Heart right ventricle (tissue), 16 donors: ENCODE results near the gene TTLL12. TPM values are rescaled to one million over a fixed set of nuclear protein-coding genes. Genes with fewer than 3 reads are reported as not detected.

Experiments used
- ATAC-seq, 8 donors: fragments of 200-7000 bp; cut with Tn5 transposase; one replicate each; pipeline ENCODE4 v1.9.1; 2020; ENCODE audit warnings: mild to moderate bottlenecking in 8 of 8, moderate library complexity in 8 of 8, moderate number of reproducible peaks in 1 of 8
- DNase-seq, 2 donors: peaks; one replicate each; pipeline ENCODE4 v3.0.0-alpha.2; 2020
- H3K27ac ChIP-seq, 10 donors: fragments of 200-600 bp; sonication (generic) in 2 of 10; one replicate each; pipeline versions ENCODE4 v1.5.0 to v1.8.0; 2020 to 2022; ENCODE audit warnings: mild to moderate bottlenecking in 3 of 10
- H3K27me3 ChIP-seq, 7 donors: fragments of 200-600 bp; one replicate each; pipeline ENCODE4 v1.8.0; 2021 to 2022; ENCODE audit warnings: mild to moderate bottlenecking in 2 of 7
- H3K36me3 ChIP-seq, 9 donors: fragments of 200-600 bp; sonication (generic) in 1 of 9; one replicate each; pipeline versions ENCODE4 v1.5.0 to v1.8.0; 2020 to 2022; ENCODE audit warnings: mild to moderate bottlenecking in 2 of 9
- H3K4me1 ChIP-seq, 9 donors: fragments of 200-600 bp; sonication (generic) in 1 of 9; one replicate each; pipeline versions ENCODE4 v1.5.0 to v1.8.0; 2020 to 2022; ENCODE audit warnings: mild to moderate bottlenecking in 4 of 9
- H3K4me3 ChIP-seq, 10 donors: fragments of 200-600 bp; sonication (generic) in 2 of 10; one replicate each; pipeline versions ENCODE4 v1.5.0 to v1.8.0; 2020 to 2022; ENCODE audit warnings: mild to moderate bottlenecking in 7 of 10, moderate library complexity in 2 of 10
- H3K9me3 ChIP-seq, 11 donors: fragments of 200-600 bp in 10 of 11; sonication (generic) in 2 of 11; one replicate each; pipeline versions ENCODE4 v1.5.0 to v1.8.0; 2013 to 2022; ENCODE audit warnings: mild to moderate bottlenecking in 2 of 11, control low read depth in 1 of 11, moderate library complexity in 1 of 11
- WGBS, 2 donors: extraction: QIAGEN DNeasy Blood & Tissue Kit; methylation state at CpG; one replicate each; pipeline ENCODE4 v1.1.7; 2013; ENCODE audit warnings: inconsistent platforms in 1 of 2; 5-methylcytosine and 5-hydroxymethylcytosine counted together
- intact Hi-C, 10 donors: fragments of 100-400 bp; cut with DNase I; formaldehyde crosslinking; loops; one replicate each; pipeline versions ENCODE4 v1.11.1 to v1.14.2; 2022
- polyA plus RNA-seq, 2 donors: library from polyadenylated mRNA; stranded (reverse); fragments of 200-250 nt; gene quantifications; one replicate each; pipeline ENCODE4 v1.2.3, GENCODE V29; 2013
- total RNA-seq, 10 donors: library from RNA; stranded (reverse); fragmentation: NEBNext Ultra II Directional in 3 of 10; extraction: Animal tissue kit (Norgen Biotek cat#: 25700) in 3 of 10; gene quantifications; one replicate each; pipeline versions ENCODE4 v1.2.1 to v1.2.4, GENCODE V29; 2021 to 2023
- TF ChIP-seq, protein P1 (sequence below), 9 donors: fragments of 200-600 bp; sonication (generic) in 2 of 9; IDR thresholded peaks; one replicate each; pipeline versions ENCODE4 v1.5.0 to v1.8.0; 2021 to 2022; ENCODE audit warnings: antibody characterized with exemption in 9 of 9, mild to moderate bottlenecking in 5 of 9, moderate library complexity in 1 of 9
- donor health status: Arrhythmogenic right ventricular cardiomyopathy.
- donor health status: ischemic (EF 13 %, LVEDD 7.1; RV severe dilation, severe dysfunction).
- donor health status: healthy with polysubstance abuse.
- donor health status: DM: no; HTN: yes; CAD: no.
- donor health status: DM: no; HTN: no; CAD: no.
- donor health status: ischemic (EF 25% LVEDD 6.9; RV normal size, moderate dysfunction).
- donor health status: ischemic (EF 25% LVEDD 5.7; RV mildly dilated, moderate dysfunction).
- donor health status: healthy.
- donor health status: DM: yes; HTN: yes; CAD: no.
- donor health status: Ischemic cardiomyopathy.
- donor health status: ischemic (EF 35%, LVEDD 5.7; RV mildly dilated, moderate dysfunction).
- donor health status: nonischemic (EF 11% LVEDD 7.7; RV severe dilation, severe dysfunction).
- donor health status: DM: yes; HTN: yes; CAD: no.
- donor health status: PGD.
- donor health status: ischemic (EF 29% LVEDD 5.4; RV normal size, mild dysfunction).
- donor health status: nonischemic (EF 23%, LVEDD 6.1; RV moderate dilation, normal function).

The TTLL12 gene
- total and polyA plus RNA-seq, 12 donors, result 8.0 to 18.9 (median 9.6) TPM

DNA sequence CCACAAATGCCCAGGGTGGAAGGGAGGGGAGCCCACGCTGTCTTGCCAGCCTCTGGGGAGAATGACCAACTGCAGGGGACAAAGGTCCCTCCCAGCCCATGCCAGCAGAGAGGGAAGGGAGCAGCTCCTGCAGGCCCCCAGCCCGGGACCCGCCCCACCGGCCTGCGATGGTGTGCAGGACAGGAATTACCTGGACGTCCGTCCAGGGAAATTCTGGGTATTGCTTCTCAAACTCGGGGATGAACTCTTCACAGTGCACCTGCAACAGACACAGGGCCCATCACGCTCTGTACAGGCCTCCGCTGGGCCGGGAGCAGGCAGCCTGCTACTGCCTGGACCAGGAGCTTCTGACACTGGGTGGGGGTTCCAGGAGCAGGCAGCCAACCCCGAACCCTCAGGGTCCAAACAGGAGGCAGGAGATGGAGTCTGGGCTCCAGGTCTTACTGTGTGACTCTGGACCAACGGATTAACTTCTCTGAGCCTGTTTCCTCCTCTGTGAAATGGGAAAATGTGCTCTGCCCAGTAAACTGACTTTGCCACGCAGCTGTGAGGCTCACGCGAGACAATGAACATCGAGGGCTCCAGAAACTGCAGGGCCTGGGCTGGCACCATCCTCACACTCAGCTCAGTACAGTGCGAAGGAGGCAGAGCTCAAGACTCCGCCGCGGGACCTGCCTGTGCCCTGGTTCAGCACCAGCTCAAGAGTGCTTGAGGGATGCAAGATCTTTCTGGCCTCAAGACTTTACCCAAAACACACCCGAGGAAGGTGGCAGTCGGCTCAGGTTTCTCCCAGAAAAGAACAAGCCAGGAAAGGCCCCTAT, 17.4 kb downstream of the TTLL12 start:
- no peak overlapping the region for H3K27ac ChIP-seq
- TF ChIP-seq, protein P1, sequence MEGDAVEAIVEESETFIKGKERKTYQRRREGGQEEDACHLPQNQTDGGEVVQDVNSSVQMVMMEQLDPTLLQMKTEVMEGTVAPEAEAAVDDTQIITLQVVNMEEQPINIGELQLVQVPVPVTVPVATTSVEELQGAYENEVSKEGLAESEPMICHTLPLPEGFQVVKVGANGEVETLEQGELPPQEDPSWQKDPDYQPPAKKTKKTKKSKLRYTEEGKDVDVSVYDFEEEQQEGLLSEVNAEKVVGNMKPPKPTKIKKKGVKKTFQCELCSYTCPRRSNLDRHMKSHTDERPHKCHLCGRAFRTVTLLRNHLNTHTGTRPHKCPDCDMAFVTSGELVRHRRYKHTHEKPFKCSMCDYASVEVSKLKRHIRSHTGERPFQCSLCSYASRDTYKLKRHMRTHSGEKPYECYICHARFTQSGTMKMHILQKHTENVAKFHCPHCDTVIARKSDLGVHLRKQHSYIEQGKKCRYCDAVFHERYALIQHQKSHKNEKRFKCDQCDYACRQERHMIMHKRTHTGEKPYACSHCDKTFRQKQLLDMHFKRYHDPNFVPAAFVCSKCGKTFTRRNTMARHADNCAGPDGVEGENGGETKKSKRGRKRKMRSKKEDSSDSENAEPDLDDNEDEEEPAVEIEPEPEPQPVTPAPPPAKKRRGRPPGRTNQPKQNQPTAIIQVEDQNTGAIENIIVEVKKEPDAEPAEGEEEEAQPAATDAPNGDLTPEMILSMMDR (IDR thresholded peaks at IDR 0.05), result no peak
- intact Hi-C loops, result no loop called here
- H3K4me3 ChIP-seq, result no peak overlapping the region
- peaks cover 0 to 8% (median 3%) of the 10 kb centered on the region in 9 donors for H3K4me1 ChIP-seq
- no peak for ATAC-seq
- H3K9me3 ChIP-seq, result no peaks in the 10 kb centered on the region
- H3K27me3 ChIP-seq, result no peaks in the 10 kb centered on the region
- DNase-seq, result no peak
- WGBS, 2 donors, result 93 to 94% methylated on average over 23 of the region's 23 CpGs
- peaks cover 0 to 67% (median 19%) of the 10 kb centered on the region in 9 donors for H3K36me3 ChIP-seq

DNA sequence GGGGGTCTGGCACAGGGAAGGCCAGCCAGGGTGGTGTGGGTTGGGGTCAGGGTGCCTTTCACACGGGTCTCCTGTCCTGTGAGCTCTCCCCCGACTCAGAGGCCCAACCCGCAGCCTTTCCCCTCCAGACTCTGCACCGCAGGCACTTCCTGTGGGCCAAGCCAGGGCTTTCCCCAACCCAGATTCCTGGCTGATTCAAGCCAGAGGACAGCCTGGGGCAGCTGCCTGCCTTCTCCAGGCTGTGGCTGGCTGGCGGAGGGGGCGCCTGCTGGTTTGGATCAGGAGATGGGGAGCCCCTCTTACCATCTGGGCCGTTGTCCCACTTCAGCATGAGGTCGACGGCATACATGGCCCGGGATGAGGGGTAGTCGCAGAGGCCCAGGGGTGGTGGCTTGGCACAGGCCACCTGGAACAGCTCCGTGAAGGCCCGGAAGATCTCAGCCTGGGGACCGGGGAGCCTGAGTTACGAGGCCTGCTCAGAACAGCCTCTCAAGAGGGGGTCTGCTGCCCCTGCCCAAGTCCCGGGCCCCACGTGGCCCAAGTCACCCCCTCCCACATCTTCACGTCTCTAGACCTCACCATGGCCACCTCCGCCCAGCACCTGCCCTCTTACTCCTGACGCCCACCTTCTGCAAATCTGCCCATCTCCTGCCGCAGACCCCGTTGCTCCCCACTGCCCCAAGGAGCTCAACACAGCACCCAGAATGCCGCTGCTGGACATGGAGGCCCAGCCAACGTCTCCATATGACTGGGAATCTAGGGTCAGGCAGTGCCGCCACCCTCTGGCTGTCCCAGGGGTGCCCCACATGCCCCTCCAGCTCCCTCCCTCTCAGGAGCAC, 18.2 kb downstream of the TTLL12 start:
- H3K9me3 ChIP-seq, result no peaks in the 10 kb centered on the region
- H3K36me3 ChIP-seq, result peaks cover 0 to 59% (median 11%) of the 10 kb centered on the region in 9 donors
- intact Hi-C loops, result no loop called here
- no peak for DNase-seq
- 86 to 88% methylated on average over 25 of the region's 25 CpGs for WGBS, 2 donors
- H3K27ac ChIP-seq, result peak overlapping the region in 3 of 10 donors; percentile 1 to 31 (median 12)
- no peaks in the 10 kb centered on the region for H3K27me3 ChIP-seq
- peak in 3 of 8 donors; percentile 5 to 43 (median 18) for ATAC-seq
- TF ChIP-seq, protein P1 (IDR thresholded peaks at IDR 0.05), result no peak
- peaks cover 0 to 14% (median 9%) of the 10 kb centered on the region in 9 donors for H3K4me1 ChIP-seq
- no peak overlapping the region for H3K4me3 ChIP-seq

DNA sequence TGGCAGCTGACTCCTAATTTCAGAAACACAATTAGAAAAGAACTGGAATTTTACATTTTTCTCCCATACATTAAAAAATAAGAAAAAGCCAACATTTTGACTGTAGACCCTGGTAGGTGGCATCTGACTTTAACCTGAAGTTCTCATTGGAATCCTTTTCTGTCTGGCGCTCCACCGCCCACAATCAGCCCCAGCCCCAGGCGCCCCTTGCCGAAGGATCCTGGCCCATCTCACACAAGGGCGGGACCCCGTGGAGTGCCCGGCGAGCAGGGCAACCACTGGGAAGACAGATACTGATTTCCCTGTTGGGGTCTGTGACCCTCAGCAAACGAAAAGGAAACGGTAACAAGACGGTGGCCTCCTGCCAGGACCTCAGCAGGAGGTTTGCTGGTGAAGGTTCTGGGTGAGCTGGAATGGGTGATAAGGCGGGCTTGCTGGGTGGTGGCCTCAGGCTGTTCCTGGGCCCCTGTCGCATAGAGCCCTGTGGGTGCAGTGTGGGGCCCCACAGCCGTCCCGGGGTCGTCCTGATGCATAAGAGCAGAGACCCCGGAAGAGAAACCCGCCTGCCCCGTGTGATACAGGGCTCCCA, 19.8 kb downstream of the TTLL12 start:
- Histone ChIP-seq H3K4me1 (peaks cover 6 to 26% (median 17%) of the 10 kb centered on the region in 9 donors), H3K9me3 (no peaks in the 10 kb centered on the region), H3K27ac (no peak overlapping the region), H3K4me3 (no peak overlapping the region), H3K27me3 (no peaks in the 10 kb centered on the region), H3K36me3 (peaks cover 0 to 53% (median 7%) of the 10 kb centered on the region in 9 donors)
- TF ChIP-seq, protein P1 (IDR thresholded peaks at IDR 0.05), result no peak
- 92 to 94% methylated on average over 19 of the region's 19 CpGs for WGBS, 2 donors
- DNase-seq, result no peak
- no peak for ATAC-seq
- intact Hi-C loops, result no loop called here
